Breast epithelium (tissue), 3 donors: ENCODE data around the gene CAPN11.

ENCODE experiments used
- CTCF ChIP-seq, 3 donors: fragments of 450-650 bp; IDR thresholded peaks; one replicate each; pipeline ENCODE4 v1.5.1; 2016 to 2017; ENCODE audit warnings: antibody characterized with exemption in 3 of 3, mild to moderate bottlenecking in 3 of 3, moderate library complexity in 3 of 3
- POLR2A ChIP-seq: fragments of 450-650 bp; IDR thresholded peaks from one replicate; pipeline ENCODE4 v1.6.1; 2016; ENCODE audit warnings: antibody characterized with exemption, mild to moderate bottlenecking, moderate library complexity

DNA sequence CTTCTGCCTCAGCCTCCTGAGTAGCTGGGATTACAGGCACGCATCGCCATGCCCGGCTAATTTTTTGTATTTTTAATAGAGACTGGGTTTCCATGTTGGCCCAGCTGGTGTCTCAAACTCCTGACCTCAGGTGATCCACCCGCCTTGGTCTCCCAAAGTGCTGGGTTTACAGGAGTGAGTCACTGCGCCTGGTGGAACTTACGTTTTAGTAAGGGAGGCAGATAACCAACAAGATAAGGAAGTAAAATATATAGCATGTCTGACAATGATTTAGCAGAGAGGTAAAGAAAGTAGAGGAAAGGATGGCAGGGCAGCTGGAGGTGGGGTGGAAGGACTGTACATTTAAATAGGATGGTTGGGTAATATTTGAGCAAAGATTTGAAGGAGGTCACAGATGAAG, 45.3 kb downstream of the CAPN11 start:
- TF ChIP-seq POLR2A (no peak), CTCF (IDR thresholded peaks at IDR 0.05) (no peak)
